B cell (primary cell): ENCODE measurements around the gene GABRE. TPM values are rescaled to one million over a fixed set of nuclear protein-coding genes. Genes with fewer than 3 reads are reported as not detected.

Source experiments
- ATAC-seq: fragments of 200-7000 bp; cut with Tn5 transposase; one replicate; pipeline ENCODE4 v1.10.0; 2021; ENCODE audit warnings: low read depth, mild to moderate bottlenecking, moderate number of reproducible peaks, moderate library complexity
- CTCF ChIA-PET: fragments of 350-600 bp; sonication (Branson Sonifier 250); formaldehyde crosslinking; loops from one replicate; lab custom pipeline; 2021; ENCODE audit warnings: antibody characterized with exemption, inconsistent platforms; lab: Charles Lee
- POLR2A ChIA-PET: fragments of 350-600 bp; sonication (Branson Sonifier 250); formaldehyde crosslinking; loops from one replicate; lab custom pipeline; 2021; ENCODE audit warnings: antibody characterized with exemption; lab: Charles Lee
- DNase-seq: peaks from one replicate; pipeline ENCODE4 v3.0.0; 2013
- H2AFZ ChIP-seq: 2 replicates; pipeline ENCODE4 v1.6.1; 2012; ENCODE audit warnings: mild to moderate bottlenecking, low read depth, low read length; ENCODE audit not compliant: insufficient read depth, poor library complexity, severe bottlenecking
- H3K27ac ChIP-seq, 2 donors: 1 replicate in 1 of 2; 2 replicates in 1 of 2; pipeline ENCODE4 v1.5.1; 2012 to 2013; ENCODE audit warnings: low read length in 2 of 2, mild to moderate bottlenecking in 2 of 2, moderate library complexity in 1 of 2
- H3K27me3 ChIP-seq, 4 experiments: fragments of 200-600 bp in 1 of 4; sonication (generic) in 1 of 4; replicated peaks in 1 of 4; 1 replicate in 2 of 4; 2 replicates in 2 of 4; pipeline versions ENCODE4 v1.6.1 to v1.7.0; 2013 to 2016; ENCODE audit warnings: low read length in 3 of 4, mild to moderate bottlenecking in 2 of 4, mixed read lengths in 1 of 4, moderate library complexity in 1 of 4; ENCODE audit not compliant: insufficient read depth in 4 of 4, control insufficient read depth in 3 of 4; ENCODE audit errors: control extremely low read depth in 1 of 4
- H3K36me3 ChIP-seq, 2 experiments: replicated peaks in 1 of 2; 1 replicate in 1 of 2; 2 replicates in 1 of 2; pipeline versions ENCODE4 v1.6.1 to v1.7.1; 2013; ENCODE audit warnings: low read length in 1 of 2; ENCODE audit not compliant: insufficient read depth in 2 of 2, control insufficient read depth in 1 of 2; ENCODE audit errors: control extremely low read depth in 1 of 2, extremely low read depth in 1 of 2
- H3K4me1 ChIP-seq, 2 donors: fragments of 200-600 bp in 1 of 2; sonication (generic) in 1 of 2; 1 replicate in 1 of 2; 2 replicates in 1 of 2; pipeline versions ENCODE4 v1.5.1 to v1.6.1; 2013 to 2017; ENCODE audit warnings: low read length in 2 of 2; ENCODE audit not compliant: control insufficient read depth in 2 of 2, insufficient read depth in 2 of 2
- H3K4me2 ChIP-seq: replicated peaks from 2 replicates; pipeline ENCODE3; 2012; ENCODE audit warnings: mild to moderate bottlenecking, low read depth, low read length; ENCODE audit not compliant: poor library complexity, severe bottlenecking
- H3K4me3 ChIP-seq, 5 experiments: fragments of 200-600 bp in 1 of 5; sonication (generic) in 1 of 5; 1 replicate in 3 of 5; 2 replicates in 2 of 5; pipeline versions ENCODE4 v1.5.1 to v1.7.0; 2011 to 2016; ENCODE audit warnings: low read length in 4 of 5, mild to moderate bottlenecking in 4 of 5, low read depth in 2 of 5, control low read depth in 1 of 5, moderate library complexity in 1 of 5; ENCODE audit not compliant: insufficient read depth in 1 of 5; ENCODE audit errors: control extremely low read depth in 1 of 5, extremely low read depth in 1 of 5
- H3K79me2 ChIP-seq: fragments of 200-600 bp; sonication (generic); one replicate; pipeline ENCODE4 v1.6.0; 2016; ENCODE audit warnings: low read length; ENCODE audit not compliant: control insufficient read depth, insufficient read depth
- H3K9ac ChIP-seq: fragments of 200-600 bp; sonication (generic); 2 replicates; pipeline ENCODE4 v1.6.1; 2017; ENCODE audit warnings: mild to moderate bottlenecking, low read length, moderate library complexity
- H3K9me3 ChIP-seq, 3 donors: one replicate each; pipeline versions ENCODE4 v1.6.1 to v1.7.1; 2013; ENCODE audit warnings: low read length in 2 of 3; ENCODE audit not compliant: control insufficient read depth in 2 of 3, insufficient read depth in 1 of 3; ENCODE audit errors: control extremely low read depth in 1 of 3
- H4K20me1 ChIP-seq: 2 replicates; pipeline ENCODE4 v1.6.0; 2012; ENCODE audit warnings: mild to moderate bottlenecking, low read length; ENCODE audit not compliant: insufficient read depth, control insufficient read depth, poor library complexity, severe bottlenecking
- H3K27ac Mint-ChIP-seq: one replicate; pipeline ENCODE4 v1.8.0; 2021; ENCODE audit warnings: mixed read lengths
- H3K27me3 Mint-ChIP-seq: one replicate; pipeline ENCODE4 v1.8.0; 2021; ENCODE audit warnings: mixed read lengths
- H3K4me1 Mint-ChIP-seq: one replicate; pipeline ENCODE4 v1.8.0; 2021; ENCODE audit warnings: mixed read lengths
- H3K4me3 Mint-ChIP-seq: one replicate; pipeline ENCODE4 v1.8.0; 2021; ENCODE audit warnings: mixed read lengths
- H3K9me3 Mint-ChIP-seq: one replicate; pipeline ENCODE4 v1.8.0; 2022; ENCODE audit warnings: mixed read lengths; ENCODE audit not compliant: insufficient read depth
- CTCF ChIP-seq: fragments of 200-600 bp; IDR thresholded peaks from one replicate; pipeline ENCODE4 v1.8.0; 2022; ENCODE audit warnings: antibody characterized with exemption, mild to moderate bottlenecking
- EZH2 ChIP-seq: IDR thresholded peaks from 2 replicates; pipeline ENCODE4 v1.6.1; 2012; ENCODE audit warnings: borderline replicate concordance, low read depth, mild to moderate bottlenecking, moderate library complexity, low read length; ENCODE audit not compliant: insufficient read depth, poor library complexity, severe bottlenecking
- WGBS: methylation state at CpG from one replicate; pipeline ENCODE4 v1.1.5; 2013; ENCODE audit warnings: missing lambda C conversion rate; ENCODE audit not compliant: insufficient coverage; 5-methylcytosine and 5-hydroxymethylcytosine counted together
- intact Hi-C: fragments of 100-400 bp; cut with micrococcal nuclease; formaldehyde crosslinking; loops from one replicate; pipeline ENCODE4 v1.10.0; 2022
- polyA plus RNA-seq: library from polyadenylated mRNA; depleted of rRNA; stranded (reverse); fragments of >200 nt; gene quantifications from 2 replicates; pipeline ENCODE4 v1.2.3, GENCODE V29; 2012
- total RNA-seq, 2 donors: library from RNA; stranded (reverse); fragments of 120-200 nt in 1 of 2; gene quantifications; 1 replicate in 1 of 2; 2 replicates in 1 of 2; pipeline versions ENCODE4 v1.2.3 to v1.2.4, GENCODE V29; 2013 to 2022

The GABRE gene
- total and polyA plus RNA-seq, 2 donors (not counting 1 experiment from before 2014, with no cell fraction given) = not detected

- H3K79me2 ChIP-seq = no peaks in the 10 kb centered on the region
- TF ChIP-seq CTCF = no peak
- no peak for TF ChIP-seq EZH2
- intact Hi-C loops = no loop called here
- no peak overlapping the region for H3K9ac ChIP-seq
- ATAC-seq (no peak), DNase-seq (no peak)
- no peak overlapping the region for H3K4me3 ChIP-seq
- H3K27ac ChIP-seq = no peak overlapping the region
- ChIA-PET POLR2A (no interaction called here), CTCF (no interaction called here)
- WGBS = no CpG with 5 or more reads among the region's 6 CpGs
- no peaks in the 10 kb centered on the region for H3K9me3 ChIP-seq
- H3K27me3 Mint-ChIP-seq = peaks cover 10% of the 10 kb centered on the region
- H3K4me2 ChIP-seq = no peak overlapping the region
- H3K4me1 Mint-ChIP-seq = no peaks in the 10 kb centered on the region
- no peak overlapping the region for H3K4me3 Mint-ChIP-seq
- H4K20me1 ChIP-seq = no peaks in the 10 kb centered on the region
- H3K9me3 Mint-ChIP-seq = peaks cover 4% of the 10 kb centered on the region
- no peaks in the 10 kb centered on the region for H3K36me3 ChIP-seq
- no peaks in the 10 kb centered on the region for H3K27me3 ChIP-seq
- H2AFZ ChIP-seq = no peak overlapping the region
- no peak overlapping the region for H3K27ac Mint-ChIP-seq
- no peaks in the 10 kb centered on the region for H3K4me1 ChIP-seq
These were observed 3.8 kb downstream of the GABRE start for GRCh38 chrX:151970661-151971060.

- no CpG with 5 or more reads among the region's 7 CpGs for WGBS
- Histone ChIP-seq H3K27me3 (no peaks in the 10 kb centered on the region), H3K79me2 (no peaks in the 10 kb centered on the region), H3K4me3 (no peak overlapping the region), H3K4me1 (no peaks in the 10 kb centered on the region), H3K36me3 (no peaks in the 10 kb centered on the region), H2AFZ (no peak overlapping the region), H3K27ac (no peak overlapping the region), H4K20me1 (no peaks in the 10 kb centered on the region), H3K9ac (no peak overlapping the region), H3K4me2 (no peak overlapping the region), H3K9me3 (no peaks in the 10 kb centered on the region)
- Mint-ChIP-seq H3K9me3 (peaks cover 4% of the 10 kb centered on the region), H3K4me3 (no peak overlapping the region), H3K27me3 (peaks cover 10% of the 10 kb centered on the region), H3K27ac (no peak overlapping the region), H3K4me1 (no peaks in the 10 kb centered on the region)
- ChIA-PET CTCF (no interaction called here), POLR2A (no interaction called here)
- ATAC-seq = no peak
- no peak for TF ChIP-seq CTCF
- no peak for TF ChIP-seq EZH2
- intact Hi-C loops = no loop called here
- no peak for DNase-seq
These were observed 4.4 kb downstream of the GABRE start for GRCh38 chrX:151970027-151970426.
